ENCODE results near the gene SLC29A2.

DNA sequence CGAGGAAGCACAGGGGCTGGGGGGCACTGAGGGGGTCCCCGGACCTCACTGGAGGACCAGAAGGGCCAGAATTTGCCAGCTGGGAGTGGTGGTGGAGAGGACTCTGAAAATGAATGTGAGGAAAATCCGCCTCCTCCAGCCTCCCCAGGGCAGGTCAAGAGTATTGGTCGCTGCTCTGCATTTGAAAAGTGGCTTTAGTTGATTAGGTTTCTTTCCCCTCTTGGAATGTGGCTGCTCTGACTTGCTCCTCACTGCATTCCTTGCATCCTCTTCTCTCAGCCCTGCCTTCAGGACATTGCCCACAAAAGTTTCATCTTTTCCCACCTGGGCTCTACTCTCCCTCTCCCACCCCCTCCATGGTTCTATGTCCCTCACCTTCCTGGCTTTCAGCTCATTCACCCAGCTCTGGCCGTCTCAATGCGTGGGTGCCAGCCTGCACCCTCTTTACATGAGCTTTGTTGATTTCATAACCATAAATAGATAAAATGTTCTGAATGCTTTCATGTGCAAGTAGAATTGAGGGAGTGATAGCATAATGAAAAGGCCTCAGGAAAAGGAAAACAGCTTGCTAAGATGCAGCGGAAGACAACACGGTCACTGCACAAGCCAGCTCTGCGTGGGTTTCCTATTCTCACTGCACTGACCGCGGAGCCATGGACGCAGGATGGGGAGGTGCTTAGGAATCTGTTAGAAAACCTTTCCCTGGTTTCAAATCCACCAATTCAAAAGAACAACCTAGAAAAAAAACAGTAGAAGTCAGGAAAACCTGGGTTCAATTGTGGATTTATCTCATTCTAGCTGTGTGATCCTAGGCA lies 42.8 kb upstream of the SLC29A2 start:
- TF ChIP-seq, protein P1, sequence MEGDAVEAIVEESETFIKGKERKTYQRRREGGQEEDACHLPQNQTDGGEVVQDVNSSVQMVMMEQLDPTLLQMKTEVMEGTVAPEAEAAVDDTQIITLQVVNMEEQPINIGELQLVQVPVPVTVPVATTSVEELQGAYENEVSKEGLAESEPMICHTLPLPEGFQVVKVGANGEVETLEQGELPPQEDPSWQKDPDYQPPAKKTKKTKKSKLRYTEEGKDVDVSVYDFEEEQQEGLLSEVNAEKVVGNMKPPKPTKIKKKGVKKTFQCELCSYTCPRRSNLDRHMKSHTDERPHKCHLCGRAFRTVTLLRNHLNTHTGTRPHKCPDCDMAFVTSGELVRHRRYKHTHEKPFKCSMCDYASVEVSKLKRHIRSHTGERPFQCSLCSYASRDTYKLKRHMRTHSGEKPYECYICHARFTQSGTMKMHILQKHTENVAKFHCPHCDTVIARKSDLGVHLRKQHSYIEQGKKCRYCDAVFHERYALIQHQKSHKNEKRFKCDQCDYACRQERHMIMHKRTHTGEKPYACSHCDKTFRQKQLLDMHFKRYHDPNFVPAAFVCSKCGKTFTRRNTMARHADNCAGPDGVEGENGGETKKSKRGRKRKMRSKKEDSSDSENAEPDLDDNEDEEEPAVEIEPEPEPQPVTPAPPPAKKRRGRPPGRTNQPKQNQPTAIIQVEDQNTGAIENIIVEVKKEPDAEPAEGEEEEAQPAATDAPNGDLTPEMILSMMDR (IDR thresholded peaks at IDR 0.05 in 2 of 3, conservative IDR thresholded peaks at IDR 0.05 in 1 of 3; ENCODE audit: borderline replicate concordance in 1 of 3, insufficient read depth in 1 of 3, low read depth in 2 of 3, low read length in 2 of 3): no peak
- no peak for TF ChIP-seq POLR2A (IDR thresholded peaks at IDR 0.05; ENCODE audit: borderline replicate concordance, extremely low read depth, insufficient read depth, insufficient read length)
- no peak for TF ChIP-seq FOSL1 (IDR thresholded peaks at IDR 0.05; ENCODE audit: low read depth)
- no peak for TF ChIP-seq SIN3A (IDR thresholded peaks at IDR 0.05; ENCODE audit: low read depth)
- no peak for TF ChIP-seq EZH2 (IDR thresholded peaks at IDR 0.05)
- TF ChIP-seq, protein P2, sequence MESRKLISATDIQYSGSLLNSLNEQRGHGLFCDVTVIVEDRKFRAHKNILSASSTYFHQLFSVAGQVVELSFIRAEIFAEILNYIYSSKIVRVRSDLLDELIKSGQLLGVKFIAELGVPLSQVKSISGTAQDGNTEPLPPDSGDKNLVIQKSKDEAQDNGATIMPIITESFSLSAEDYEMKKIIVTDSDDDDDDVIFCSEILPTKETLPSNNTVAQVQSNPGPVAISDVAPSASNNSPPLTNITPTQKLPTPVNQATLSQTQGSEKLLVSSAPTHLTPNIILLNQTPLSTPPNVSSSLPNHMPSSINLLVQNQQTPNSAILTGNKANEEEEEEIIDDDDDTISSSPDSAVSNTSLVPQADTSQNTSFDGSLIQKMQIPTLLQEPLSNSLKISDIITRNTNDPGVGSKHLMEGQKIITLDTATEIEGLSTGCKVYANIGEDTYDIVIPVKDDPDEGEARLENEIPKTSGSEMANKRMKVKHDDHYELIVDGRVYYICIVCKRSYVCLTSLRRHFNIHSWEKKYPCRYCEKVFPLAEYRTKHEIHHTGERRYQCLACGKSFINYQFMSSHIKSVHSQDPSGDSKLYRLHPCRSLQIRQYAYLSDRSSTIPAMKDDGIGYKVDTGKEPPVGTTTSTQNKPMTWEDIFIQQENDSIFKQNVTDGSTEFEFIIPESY (IDR thresholded peaks at IDR 0.05; ENCODE audit: extremely low read depth, insufficient replicate concordance, low read length): no peak
- TF ChIP-seq, protein P3, sequence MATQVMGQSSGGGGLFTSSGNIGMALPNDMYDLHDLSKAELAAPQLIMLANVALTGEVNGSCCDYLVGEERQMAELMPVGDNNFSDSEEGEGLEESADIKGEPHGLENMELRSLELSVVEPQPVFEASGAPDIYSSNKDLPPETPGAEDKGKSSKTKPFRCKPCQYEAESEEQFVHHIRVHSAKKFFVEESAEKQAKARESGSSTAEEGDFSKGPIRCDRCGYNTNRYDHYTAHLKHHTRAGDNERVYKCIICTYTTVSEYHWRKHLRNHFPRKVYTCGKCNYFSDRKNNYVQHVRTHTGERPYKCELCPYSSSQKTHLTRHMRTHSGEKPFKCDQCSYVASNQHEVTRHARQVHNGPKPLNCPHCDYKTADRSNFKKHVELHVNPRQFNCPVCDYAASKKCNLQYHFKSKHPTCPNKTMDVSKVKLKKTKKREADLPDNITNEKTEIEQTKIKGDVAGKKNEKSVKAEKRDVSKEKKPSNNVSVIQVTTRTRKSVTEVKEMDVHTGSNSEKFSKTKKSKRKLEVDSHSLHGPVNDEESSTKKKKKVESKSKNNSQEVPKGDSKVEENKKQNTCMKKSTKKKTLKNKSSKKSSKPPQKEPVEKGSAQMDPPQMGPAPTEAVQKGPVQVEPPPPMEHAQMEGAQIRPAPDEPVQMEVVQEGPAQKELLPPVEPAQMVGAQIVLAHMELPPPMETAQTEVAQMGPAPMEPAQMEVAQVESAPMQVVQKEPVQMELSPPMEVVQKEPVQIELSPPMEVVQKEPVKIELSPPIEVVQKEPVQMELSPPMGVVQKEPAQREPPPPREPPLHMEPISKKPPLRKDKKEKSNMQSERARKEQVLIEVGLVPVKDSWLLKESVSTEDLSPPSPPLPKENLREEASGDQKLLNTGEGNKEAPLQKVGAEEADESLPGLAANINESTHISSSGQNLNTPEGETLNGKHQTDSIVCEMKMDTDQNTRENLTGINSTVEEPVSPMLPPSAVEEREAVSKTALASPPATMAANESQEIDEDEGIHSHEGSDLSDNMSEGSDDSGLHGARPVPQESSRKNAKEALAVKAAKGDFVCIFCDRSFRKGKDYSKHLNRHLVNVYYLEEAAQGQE (IDR thresholded peaks at IDR 0.05; ENCODE audit: low read depth): no peak
- no peak for TF ChIP-seq YY1 (IDR thresholded peaks at IDR 0.05; ENCODE audit: extremely low read depth, insufficient replicate concordance, low read depth, low read length)
- no peak for TF ChIP-seq MAX (IDR thresholded peaks at IDR 0.05)
- TF ChIP-seq POLR2AphosphoS5 (IDR thresholded peaks at IDR 0.05; ENCODE audit: low read depth, low read length): no peak
- TF ChIP-seq ZNF274 (IDR thresholded peaks at IDR 0.05; ENCODE audit: low read depth, low read length): no peak
- no peak for TF ChIP-seq SP1 (IDR thresholded peaks at IDR 0.05; ENCODE audit: low read depth)

Data from HCT116 (cell line).